ENCODE measurements around the gene ELMO1. TPM values are rescaled to one million over a fixed set of nuclear protein-coding genes. Genes with fewer than 3 reads are reported as not detected.

The ELMO1 gene
- total RNA-seq, 1 donor from 2014 or later, result 119 TPM

DNA sequence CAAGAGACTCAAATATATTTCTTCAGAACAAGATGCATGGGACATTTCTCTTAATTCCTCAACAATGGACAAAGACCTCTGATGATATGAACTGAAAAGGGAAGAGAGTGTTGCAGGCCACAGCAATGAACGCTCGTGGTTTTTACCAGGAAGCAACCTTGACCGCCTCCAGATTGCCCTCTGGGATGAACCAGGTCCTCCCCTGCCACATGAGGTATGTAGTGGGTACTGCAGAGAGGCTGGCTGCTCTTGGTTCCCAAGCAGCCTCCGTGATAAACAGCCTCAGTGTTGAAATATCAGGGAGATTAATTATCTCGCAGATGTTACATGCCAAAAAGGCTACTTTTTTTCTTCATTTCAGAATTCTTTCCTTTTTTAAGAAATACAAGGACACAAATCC, 338.8 kb downstream of the ELMO1 start:
- Mint-ChIP-seq H3K27me3 (ENCODE audit: insufficient read depth) (no peaks in the 10 kb centered on the region), H3K36me3 (ENCODE audit: low read depth) (peaks cover 19% of the 10 kb centered on the region), H3K4me1 (ENCODE audit: low read depth) (peaks cover 38% of the 10 kb centered on the region), H3K27ac (peak overlapping the region; percentile 57), H3K9me3 (no peaks in the 10 kb centered on the region), H3K4me3 (no peak overlapping the region)
- intact Hi-C loops (cut with micrococcal nuclease), result loop anchor here (5.0 kb wide), 1 partner anchor 43 kb away; no protein-coding TSS in a partner anchor
- no peak for DNase-seq (ENCODE audit: low spot score)

DNA sequence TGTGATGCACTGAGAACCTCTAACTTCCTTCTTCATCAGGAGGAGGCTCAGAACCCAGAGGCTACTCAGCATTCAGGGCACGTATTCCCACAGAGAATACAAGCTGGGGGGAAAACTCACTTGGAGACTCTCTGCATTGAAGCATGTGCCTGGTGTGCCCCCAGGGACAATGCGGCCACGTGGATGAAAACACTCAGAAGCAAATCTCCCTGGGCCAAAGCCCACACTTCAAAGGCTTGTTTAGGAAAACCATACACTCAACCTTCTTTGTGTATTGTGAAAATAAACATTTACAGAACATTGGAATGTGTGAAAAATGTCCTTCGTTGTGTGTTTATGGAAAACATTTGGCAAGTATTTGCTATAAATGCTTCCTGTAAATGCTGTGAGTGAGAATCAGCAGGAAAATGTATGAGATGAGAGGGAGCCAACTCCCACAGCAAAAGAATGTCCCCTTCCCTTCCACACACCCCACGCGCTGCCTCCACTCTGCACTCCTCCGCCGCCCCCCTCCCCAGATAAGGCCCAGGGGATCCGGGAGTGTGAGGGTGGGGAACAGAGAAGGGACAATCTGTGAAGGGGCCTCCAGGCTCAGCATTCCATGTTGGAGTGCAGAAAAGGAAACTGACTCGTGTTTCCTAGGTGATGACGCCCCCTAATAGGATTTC, 339.5 kb downstream of the ELMO1 start:
- H3K4me1 Mint-ChIP-seq (ENCODE audit: low read depth), result peaks cover 35% of the 10 kb centered on the region
- H3K36me3 Mint-ChIP-seq (ENCODE audit: low read depth), result peaks cover 18% of the 10 kb centered on the region
- H3K9me3 Mint-ChIP-seq, result no peaks in the 10 kb centered on the region
- H3K4me3 Mint-ChIP-seq, result no peak overlapping the region
- no peaks in the 10 kb centered on the region for H3K27me3 Mint-ChIP-seq (ENCODE audit: insufficient read depth)
- no peak for DNase-seq (ENCODE audit: low spot score)
- intact Hi-C loops (cut with micrococcal nuclease), result loop anchor here (5.0 kb wide), 1 partner anchor 42 kb away; no protein-coding TSS in a partner anchor
- H3K27ac Mint-ChIP-seq, result no peak overlapping the region

DNA sequence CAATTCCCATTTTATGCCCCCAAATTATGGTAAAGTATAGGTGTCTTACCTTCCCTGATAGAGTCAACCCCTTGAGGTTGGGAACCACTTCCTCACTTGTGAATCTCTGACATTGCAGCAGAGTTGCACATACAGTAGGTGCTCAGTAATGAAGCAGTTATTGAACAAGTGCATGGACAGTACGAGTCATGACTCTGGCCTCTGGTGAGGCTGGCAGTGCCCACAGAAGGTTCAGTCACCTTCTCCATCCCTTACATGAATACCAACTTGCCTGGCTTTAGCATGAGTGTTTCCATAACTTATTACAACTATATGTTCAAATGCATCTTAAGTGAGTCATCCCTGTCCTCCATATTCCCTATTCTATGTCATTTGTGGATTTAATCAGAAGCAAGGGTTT, 340.0 kb downstream of the ELMO1 start:
- H3K27me3 Mint-ChIP-seq (ENCODE audit: insufficient read depth), result no peaks in the 10 kb centered on the region
- peaks cover 30% of the 10 kb centered on the region for H3K4me1 Mint-ChIP-seq (ENCODE audit: low read depth)
- DNase-seq (ENCODE audit: low spot score), result no peak
- no peaks in the 10 kb centered on the region for H3K9me3 Mint-ChIP-seq
- no peak overlapping the region for H3K4me3 Mint-ChIP-seq
- peaks cover 14% of the 10 kb centered on the region for H3K36me3 Mint-ChIP-seq (ENCODE audit: low read depth)
- no peak overlapping the region for H3K27ac Mint-ChIP-seq
- intact Hi-C loops (cut with micrococcal nuclease), result loop anchor here (5.0 kb wide), 1 partner anchor 41 kb away; no protein-coding TSS in a partner anchor

DNA sequence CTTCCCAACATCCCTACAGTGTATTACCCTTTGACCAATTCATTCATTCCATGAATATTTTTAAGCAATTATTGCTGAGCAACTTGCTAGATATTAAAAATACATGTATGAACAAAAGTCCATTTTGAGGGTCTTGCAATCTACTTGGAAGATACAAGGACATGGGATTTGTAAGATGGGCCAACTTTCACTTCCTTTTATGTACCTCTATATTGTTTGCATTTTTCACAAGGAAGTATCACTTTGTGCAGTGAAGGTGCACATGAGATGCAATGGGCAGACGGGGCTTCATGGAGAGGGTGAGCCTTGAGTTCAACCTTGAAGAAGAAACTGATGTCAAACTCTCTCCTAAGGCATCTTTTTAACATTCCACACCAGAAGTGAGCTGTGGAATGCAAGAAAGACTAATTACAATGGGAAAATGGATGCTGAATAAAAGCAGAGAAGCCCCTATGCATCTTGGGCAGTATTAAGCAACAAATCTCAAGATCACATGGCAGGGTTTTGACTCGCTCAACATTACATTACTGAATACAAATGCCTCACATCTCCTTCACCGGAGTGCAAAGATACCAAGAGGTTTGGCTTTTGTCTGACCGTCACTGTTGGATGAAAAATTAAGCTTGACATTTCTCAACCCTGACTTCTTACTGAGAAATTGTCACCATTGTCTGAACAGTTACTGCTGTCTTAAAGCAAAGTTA, 341.5 kb downstream of the ELMO1 start:
- H3K27ac Mint-ChIP-seq, result no peak overlapping the region
- no peak for DNase-seq (ENCODE audit: low spot score)
- peaks cover 30% of the 10 kb centered on the region for H3K4me1 Mint-ChIP-seq (ENCODE audit: low read depth)
- no peaks in the 10 kb centered on the region for H3K27me3 Mint-ChIP-seq (ENCODE audit: insufficient read depth)
- no peaks in the 10 kb centered on the region for H3K9me3 Mint-ChIP-seq
- intact Hi-C loops (cut with micrococcal nuclease), result loop anchor here (5.0 kb wide), 1 partner anchor 40 kb away; no protein-coding TSS in a partner anchor
- H3K4me3 Mint-ChIP-seq, result no peak overlapping the region
- H3K36me3 Mint-ChIP-seq (ENCODE audit: low read depth), result peaks cover 13% of the 10 kb centered on the region

DNA sequence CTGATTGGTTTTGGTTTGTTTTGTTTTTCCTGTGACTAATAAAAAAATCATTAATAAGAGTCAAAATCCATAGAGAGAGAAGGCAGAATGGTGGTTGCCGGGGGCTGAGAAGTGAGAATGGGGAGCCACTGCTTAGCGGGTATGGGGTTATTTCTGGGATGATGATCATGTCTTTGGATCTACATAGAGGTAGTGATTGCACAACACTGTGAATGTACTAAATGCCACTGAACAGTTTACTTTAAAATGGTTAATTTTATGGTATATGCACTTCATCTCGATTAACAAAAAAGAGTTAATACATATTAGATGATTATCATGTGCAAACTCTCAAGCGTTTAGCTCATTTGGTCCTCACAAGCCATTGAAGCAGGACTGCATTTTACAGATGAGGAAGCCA, 342.9 kb downstream of the ELMO1 start:
- intact Hi-C loops (cut with micrococcal nuclease), result loop anchor here (5.0 kb wide), 1 partner anchor 38 kb away; no protein-coding TSS in a partner anchor
- no peak overlapping the region for H3K27ac Mint-ChIP-seq
- H3K36me3 Mint-ChIP-seq (ENCODE audit: low read depth), result peaks cover 10% of the 10 kb centered on the region
- no peak for DNase-seq (ENCODE audit: low spot score)
- H3K4me3 Mint-ChIP-seq, result no peak overlapping the region
- H3K4me1 Mint-ChIP-seq (ENCODE audit: low read depth), result peaks cover 40% of the 10 kb centered on the region
- H3K27me3 Mint-ChIP-seq (ENCODE audit: insufficient read depth), result no peaks in the 10 kb centered on the region
- no peaks in the 10 kb centered on the region for H3K9me3 Mint-ChIP-seq

DNA sequence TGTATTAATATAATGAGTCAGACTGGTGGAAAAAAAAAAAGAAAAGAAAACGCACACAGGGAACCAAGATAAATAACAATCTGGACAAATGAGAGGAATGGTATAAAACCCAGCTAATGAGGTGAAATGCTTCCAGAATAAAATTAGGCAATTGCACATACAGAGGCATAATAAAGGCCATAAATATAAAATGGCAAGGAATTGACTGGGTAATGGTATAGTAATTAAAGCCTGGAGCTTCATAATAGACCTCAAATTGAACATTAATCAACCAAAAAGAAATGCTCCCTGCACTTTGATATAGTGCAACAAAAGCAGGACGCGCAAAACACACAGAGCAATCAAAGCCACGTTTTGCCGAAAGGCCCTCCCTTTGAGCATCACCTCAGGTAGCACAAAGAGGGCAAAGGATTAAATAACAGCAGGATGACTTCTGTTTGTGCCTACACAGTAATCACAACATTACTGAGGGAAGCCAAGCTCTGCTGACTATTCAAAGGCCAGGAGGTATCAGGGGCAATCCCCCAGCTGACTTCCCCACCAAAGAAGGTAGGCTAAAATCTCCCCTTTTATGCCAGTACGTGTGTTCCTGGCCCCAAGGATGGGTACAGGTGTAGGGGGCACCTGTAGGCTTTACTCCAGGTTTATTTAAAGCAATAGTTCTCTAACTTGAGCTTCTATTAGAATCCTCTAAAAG, 343.7 kb downstream of the ELMO1 start:
- DNase-seq (ENCODE audit: low spot score), result no peak
- H3K4me3 Mint-ChIP-seq, result no peak overlapping the region
- intact Hi-C loops (cut with micrococcal nuclease), result loop anchor here (5.0 kb wide), 1 partner anchor 38 kb away; no protein-coding TSS in a partner anchor
- H3K4me1 Mint-ChIP-seq (ENCODE audit: low read depth), result peaks cover 47% of the 10 kb centered on the region
- H3K27ac Mint-ChIP-seq, result no peak overlapping the region
- H3K27me3 Mint-ChIP-seq (ENCODE audit: insufficient read depth), result no peaks in the 10 kb centered on the region
- peaks cover 16% of the 10 kb centered on the region for H3K36me3 Mint-ChIP-seq (ENCODE audit: low read depth)
- no peaks in the 10 kb centered on the region for H3K9me3 Mint-ChIP-seq

DNA sequence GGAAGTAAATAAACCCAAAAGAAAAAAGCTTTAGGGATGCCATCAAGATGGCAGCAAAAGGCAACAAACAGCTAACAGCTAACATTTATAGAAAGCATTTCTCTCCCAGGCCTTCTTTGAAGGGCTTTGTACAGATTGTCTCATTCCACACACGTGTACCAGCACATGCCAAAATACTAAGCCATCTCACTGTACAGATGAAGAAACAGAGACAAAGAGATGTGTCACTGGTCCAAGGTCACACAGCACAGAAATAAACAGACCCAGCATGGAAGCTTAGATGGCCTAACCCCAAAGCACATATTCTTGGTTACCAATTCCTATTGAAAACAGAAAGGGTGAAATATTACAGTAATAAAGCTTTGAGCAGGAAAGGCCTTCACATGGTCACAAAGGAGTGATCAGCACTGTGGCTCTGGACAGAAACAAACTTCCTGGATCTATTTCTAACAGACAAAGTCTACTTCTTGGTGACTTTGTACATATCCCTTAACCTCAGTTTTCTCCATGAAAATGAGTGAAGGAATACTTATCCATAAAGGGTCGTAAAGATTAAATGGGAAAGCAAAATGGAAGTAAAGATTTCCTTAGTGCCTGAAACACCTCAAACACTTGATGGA, 346.0 kb downstream of the ELMO1 start:
- peaks cover 16% of the 10 kb centered on the region for H3K36me3 Mint-ChIP-seq (ENCODE audit: low read depth)
- H3K27me3 Mint-ChIP-seq (ENCODE audit: insufficient read depth), result no peaks in the 10 kb centered on the region
- H3K4me1 Mint-ChIP-seq (ENCODE audit: low read depth), result peaks cover 32% of the 10 kb centered on the region
- intact Hi-C loops (cut with micrococcal nuclease), result no loop called here
- H3K4me3 Mint-ChIP-seq, result no peak overlapping the region
- DNase-seq (ENCODE audit: low spot score), result no peak
- no peaks in the 10 kb centered on the region for H3K9me3 Mint-ChIP-seq
- no peak overlapping the region for H3K27ac Mint-ChIP-seq

DNA sequence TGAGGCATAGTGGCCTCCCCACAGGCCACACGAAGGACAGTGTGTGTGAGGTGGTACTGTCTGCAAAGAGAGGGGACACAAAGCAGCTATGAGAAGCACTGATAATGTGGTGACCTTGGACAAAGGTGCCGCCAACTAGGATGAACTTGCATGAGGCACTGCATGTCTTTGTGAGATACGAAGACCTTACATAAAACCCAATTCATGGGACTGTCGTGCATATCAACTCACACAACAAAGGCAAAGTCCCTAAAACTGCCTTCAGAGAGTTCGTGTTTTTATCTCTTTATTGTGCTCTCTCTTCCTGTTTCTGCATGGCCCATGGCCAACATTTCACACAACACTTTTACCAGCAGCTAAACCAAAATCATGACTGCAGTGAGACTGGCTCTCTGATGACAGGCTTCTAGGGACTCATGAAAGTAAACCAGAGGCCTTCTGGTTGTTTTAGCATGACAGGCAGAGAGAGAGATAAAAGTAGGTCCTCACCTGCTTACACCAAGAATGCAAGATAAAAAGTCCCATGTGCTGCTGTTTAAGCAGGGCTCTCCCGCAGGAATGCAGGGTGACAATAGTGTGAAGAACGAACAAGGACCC, 347.8 kb downstream of the ELMO1 start:
- H3K9me3 Mint-ChIP-seq, result no peaks in the 10 kb centered on the region
- H3K27ac Mint-ChIP-seq, result no peak overlapping the region
- intact Hi-C loops (cut with micrococcal nuclease), result no loop called here
- no peak for DNase-seq (ENCODE audit: low spot score)
- H3K27me3 Mint-ChIP-seq (ENCODE audit: insufficient read depth), result no peaks in the 10 kb centered on the region
- H3K4me1 Mint-ChIP-seq (ENCODE audit: low read depth), result peaks cover 30% of the 10 kb centered on the region
- H3K4me3 Mint-ChIP-seq, result no peak overlapping the region
- peaks cover 24% of the 10 kb centered on the region for H3K36me3 Mint-ChIP-seq (ENCODE audit: low read depth)

DNA sequence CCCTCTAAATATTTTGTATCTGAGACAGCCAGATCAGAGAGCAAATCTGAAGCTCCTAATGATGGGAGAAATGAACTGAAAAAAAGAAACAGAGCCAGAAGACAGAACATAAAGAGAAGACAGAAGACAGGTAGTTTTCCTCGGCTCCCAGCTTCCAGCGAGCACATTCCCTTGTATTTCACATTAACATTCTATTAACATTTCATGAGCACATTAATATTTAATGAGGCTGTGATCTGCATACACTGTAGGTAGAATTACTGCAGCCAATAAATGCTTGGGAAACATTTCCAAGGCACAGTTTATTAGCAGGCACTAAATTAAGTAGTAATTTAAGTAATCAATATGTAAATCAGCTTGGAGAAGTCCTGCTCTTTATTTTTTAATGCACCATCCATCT, 349.9 kb downstream of the ELMO1 start:
- peaks cover 33% of the 10 kb centered on the region for H3K4me1 Mint-ChIP-seq (ENCODE audit: low read depth)
- no peak for DNase-seq (ENCODE audit: low spot score)
- intact Hi-C loops (cut with micrococcal nuclease), result no loop called here
- H3K4me3 Mint-ChIP-seq, result no peak overlapping the region
- peaks cover 37% of the 10 kb centered on the region for H3K36me3 Mint-ChIP-seq (ENCODE audit: low read depth)
- no peaks in the 10 kb centered on the region for H3K27me3 Mint-ChIP-seq (ENCODE audit: insufficient read depth)
- no peaks in the 10 kb centered on the region for H3K9me3 Mint-ChIP-seq
- no peak overlapping the region for H3K27ac Mint-ChIP-seq

DNA sequence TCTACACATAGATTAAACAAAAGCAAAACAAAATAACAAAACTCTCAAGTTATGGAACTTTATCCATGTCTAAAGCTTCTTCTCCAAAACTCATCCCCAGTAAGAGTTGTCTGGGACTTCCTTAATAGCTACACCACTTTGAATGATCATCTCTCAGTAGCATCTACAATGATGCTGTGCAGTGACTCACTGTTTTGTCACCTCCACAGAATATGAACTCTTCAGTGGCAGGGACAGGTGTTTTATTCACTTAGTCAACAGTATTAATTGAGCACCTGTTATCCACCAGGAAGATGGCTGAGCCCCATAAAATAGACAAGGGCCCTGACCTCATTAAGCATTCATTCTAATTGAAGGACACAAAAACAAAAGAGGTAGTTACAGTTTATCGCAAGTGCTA, 350.7 kb downstream of the ELMO1 start:
- intact Hi-C loops (cut with micrococcal nuclease), result no loop called here
- peaks cover 43% of the 10 kb centered on the region for H3K36me3 Mint-ChIP-seq (ENCODE audit: low read depth)

DNA sequence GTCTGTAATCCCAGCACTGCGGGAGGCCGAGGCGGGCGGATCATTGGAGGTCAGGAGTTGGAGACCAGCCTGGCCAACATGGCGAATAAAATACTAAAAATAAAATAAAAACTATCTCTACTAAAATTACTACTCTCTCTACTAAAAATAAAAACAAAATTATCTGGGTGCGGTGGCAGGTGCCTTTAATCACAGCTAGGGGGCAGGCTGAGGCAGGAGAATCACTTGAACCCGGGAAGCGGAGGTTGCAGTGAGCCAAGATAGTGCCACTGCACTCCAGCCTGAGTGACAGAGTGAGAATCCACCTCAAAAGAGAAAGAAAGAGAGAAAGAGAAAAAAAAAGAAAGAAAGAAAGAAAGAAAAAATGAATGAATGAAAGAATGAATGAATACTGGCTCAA, 351.4 kb downstream of the ELMO1 start:
- H3K27ac Mint-ChIP-seq, result peak overlapping the region; percentile 73
- intact Hi-C loops (cut with micrococcal nuclease), result no loop called here
- peaks cover 39% of the 10 kb centered on the region for H3K4me1 Mint-ChIP-seq (ENCODE audit: low read depth)
- peaks cover 40% of the 10 kb centered on the region for H3K36me3 Mint-ChIP-seq (ENCODE audit: low read depth)
- no peak overlapping the region for H3K4me3 Mint-ChIP-seq
- H3K27me3 Mint-ChIP-seq (ENCODE audit: insufficient read depth), result no peaks in the 10 kb centered on the region
- DNase-seq (ENCODE audit: low spot score), result no peak
- no peaks in the 10 kb centered on the region for H3K9me3 Mint-ChIP-seq

More for the DNA sequence above, 350.7 kb downstream of the ELMO1 start:
- no peak for DNase-seq (ENCODE audit: low spot score)
- no peaks in the 10 kb centered on the region for H3K9me3 Mint-ChIP-seq
- no peak overlapping the region for H3K4me3 Mint-ChIP-seq
- peak overlapping the region; percentile 25 for H3K27ac Mint-ChIP-seq
- H3K4me1 Mint-ChIP-seq (ENCODE audit: low read depth), result peaks cover 38% of the 10 kb centered on the region
- no peaks in the 10 kb centered on the region for H3K27me3 Mint-ChIP-seq (ENCODE audit: insufficient read depth)

DNA sequence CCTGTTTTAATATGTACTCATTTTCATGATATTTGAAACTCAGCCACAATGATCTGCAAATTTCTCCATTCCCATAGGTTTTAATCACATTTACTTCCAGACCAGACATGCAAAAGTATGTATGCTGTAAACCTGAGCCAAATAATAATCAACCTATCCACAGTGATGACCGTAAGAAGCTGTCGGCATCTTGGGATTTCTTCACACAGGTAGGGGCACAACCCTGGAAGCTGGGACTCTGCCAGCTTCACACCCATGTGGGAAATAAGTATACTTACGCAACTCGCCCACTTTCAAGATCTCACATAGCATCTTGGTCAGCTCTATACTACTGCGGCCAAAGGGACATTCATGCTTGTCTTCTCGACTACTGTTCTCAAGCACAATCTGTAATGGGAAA, 352.3 kb downstream of the ELMO1 start:
- Mint-ChIP-seq H3K4me3 (no peak overlapping the region), H3K27ac (no peak overlapping the region), H3K27me3 (ENCODE audit: insufficient read depth) (no peaks in the 10 kb centered on the region)

More for the DNA sequence above, 352.3 kb downstream of the ELMO1 start:
- Mint-ChIP-seq H3K4me1 (ENCODE audit: low read depth) (peaks cover 40% of the 10 kb centered on the region), H3K9me3 (peaks cover 4% of the 10 kb centered on the region), H3K36me3 (ENCODE audit: low read depth) (peaks cover 47% of the 10 kb centered on the region)
- no peak for DNase-seq (ENCODE audit: low spot score)
- intact Hi-C loops (cut with micrococcal nuclease), result no loop called here
